OCI-LY7 (cell line): ENCODE measurements around the gene DAB1.

Experiments
- EZH2phosphoT487 ChIP-seq: fragments of 200-600 bp; sonication (generic); IDR thresholded peaks from 2 replicates; pipeline ENCODE4 v1.6.1; 2018; ENCODE audit warnings: low read depth, borderline replicate concordance, mild to moderate bottlenecking, mixed run types, antibody characterized with exemption, low read length, moderate library complexity, mixed read lengths
- TF ChIP-seq, protein P1 (sequence below): fragments of 200-600 bp; sonication (generic); conservative IDR thresholded peaks from 2 replicates; pipeline ENCODE4 v1.5.1; 2014; ENCODE audit warnings: mild to moderate bottlenecking, antibody characterized with exemption, low read length, moderate library complexity, mixed read lengths

DNA sequence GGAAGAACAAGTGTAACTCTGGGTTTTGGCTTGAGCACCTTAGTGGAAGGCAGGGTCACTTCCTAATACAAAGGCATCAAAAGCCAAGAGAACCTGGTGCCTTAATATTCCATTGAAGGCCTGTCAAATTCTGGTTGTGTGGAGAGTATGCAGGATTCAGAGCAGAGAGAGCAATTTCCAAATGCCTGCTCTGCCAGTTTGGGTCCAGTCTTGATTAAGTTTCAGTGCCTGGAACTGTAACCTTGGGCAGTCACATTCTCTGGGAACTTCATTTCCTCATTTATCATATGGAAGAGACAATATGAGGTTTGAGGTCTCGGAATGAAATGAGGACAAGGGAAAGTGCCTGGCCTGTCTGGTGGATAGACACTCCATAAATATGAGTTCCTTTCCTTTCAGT, 260.1 kb downstream of the DAB1 start:
- TF ChIP-seq, protein P1, sequence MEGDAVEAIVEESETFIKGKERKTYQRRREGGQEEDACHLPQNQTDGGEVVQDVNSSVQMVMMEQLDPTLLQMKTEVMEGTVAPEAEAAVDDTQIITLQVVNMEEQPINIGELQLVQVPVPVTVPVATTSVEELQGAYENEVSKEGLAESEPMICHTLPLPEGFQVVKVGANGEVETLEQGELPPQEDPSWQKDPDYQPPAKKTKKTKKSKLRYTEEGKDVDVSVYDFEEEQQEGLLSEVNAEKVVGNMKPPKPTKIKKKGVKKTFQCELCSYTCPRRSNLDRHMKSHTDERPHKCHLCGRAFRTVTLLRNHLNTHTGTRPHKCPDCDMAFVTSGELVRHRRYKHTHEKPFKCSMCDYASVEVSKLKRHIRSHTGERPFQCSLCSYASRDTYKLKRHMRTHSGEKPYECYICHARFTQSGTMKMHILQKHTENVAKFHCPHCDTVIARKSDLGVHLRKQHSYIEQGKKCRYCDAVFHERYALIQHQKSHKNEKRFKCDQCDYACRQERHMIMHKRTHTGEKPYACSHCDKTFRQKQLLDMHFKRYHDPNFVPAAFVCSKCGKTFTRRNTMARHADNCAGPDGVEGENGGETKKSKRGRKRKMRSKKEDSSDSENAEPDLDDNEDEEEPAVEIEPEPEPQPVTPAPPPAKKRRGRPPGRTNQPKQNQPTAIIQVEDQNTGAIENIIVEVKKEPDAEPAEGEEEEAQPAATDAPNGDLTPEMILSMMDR = no peak
- no peak for TF ChIP-seq EZH2phosphoT487
